Type B pancreatic cell (in vitro differentiated cells): ENCODE data around the gene PODXL. TPM values are rescaled to one million over a fixed set of nuclear protein-coding genes. Genes with fewer than 3 reads are reported as not detected.

Experiments used
- DNase-seq: peaks from one replicate; pipeline ENCODE4 v3.0.0; 2021; ENCODE audit warnings: mixed read lengths; ENCODE audit not compliant: unreplicated experiment; ENCODE audit errors: extremely low spot score
- H3K27ac Mint-ChIP-seq: 2 replicates; pipeline ENCODE4 v1.8.0; 2021; ENCODE audit warnings: mild to moderate bottlenecking, mixed read lengths
- H3K27me3 Mint-ChIP-seq: 2 replicates; pipeline ENCODE4 v1.8.0; 2021; ENCODE audit warnings: mixed read lengths
- H3K36me3 Mint-ChIP-seq: 2 replicates; pipeline ENCODE4 v1.8.0; 2021; ENCODE audit warnings: mixed read lengths
- H3K4me1 Mint-ChIP-seq: one replicate; pipeline ENCODE4 v1.8.0; 2021; ENCODE audit warnings: mixed read lengths; ENCODE audit not compliant: unreplicated experiment
- H3K4me3 Mint-ChIP-seq: 2 replicates; pipeline ENCODE4 v1.8.0; 2021; ENCODE audit warnings: mild to moderate bottlenecking, mixed read lengths
- H3K9me3 Mint-ChIP-seq: 2 replicates; pipeline ENCODE4 v1.8.0; 2021; ENCODE audit warnings: mixed read lengths
- CTCF ChIP-seq: fragments of 200-600 bp; sonication (generic); conservative IDR thresholded peaks from 2 replicates; pipeline ENCODE4 v1.5.0; 2021; ENCODE audit warnings: antibody characterized with exemption, mild to moderate bottlenecking
- total RNA-seq: library from RNA; stranded (reverse); gene quantifications from 2 replicates; pipeline ENCODE4 v1.2.1, GENCODE V29; 2021; ENCODE audit warnings: low replicate concordance

PODXL gene
- total RNA-seq, 1 donor from 2014 or later = 44.1 TPM

- H3K27me3 Mint-ChIP-seq = no peaks in the 10 kb centered on the region
- H3K36me3 Mint-ChIP-seq = no peaks in the 10 kb centered on the region
- no peak for TF ChIP-seq CTCF
- DNase-seq = no peak
- H3K4me1 Mint-ChIP-seq = no peaks in the 10 kb centered on the region
- H3K9me3 Mint-ChIP-seq = no peaks in the 10 kb centered on the region
- H3K4me3 Mint-ChIP-seq = no peak overlapping the region
- H3K27ac Mint-ChIP-seq = no peak overlapping the region
Measured at GRCh38 chr7:131530137-131530536, 26.3 kb downstream of the PODXL start.

GRCh38 chr7:131529617-131530016 lies 26.8 kb downstream of the PODXL start:
- TF ChIP-seq CTCF = no peak
- no peak overlapping the region for H3K4me3 Mint-ChIP-seq
- H3K36me3 Mint-ChIP-seq = no peaks in the 10 kb centered on the region
- H3K27me3 Mint-ChIP-seq = no peaks in the 10 kb centered on the region
- H3K9me3 Mint-ChIP-seq = no peaks in the 10 kb centered on the region
- DNase-seq = no peak
- no peak overlapping the region for H3K27ac Mint-ChIP-seq
- H3K4me1 Mint-ChIP-seq = no peaks in the 10 kb centered on the region

- Mint-ChIP-seq H3K36me3 (no peaks in the 10 kb centered on the region), H3K9me3 (no peaks in the 10 kb centered on the region), H3K27ac (no peak overlapping the region), H3K4me1 (no peaks in the 10 kb centered on the region), H3K27me3 (no peaks in the 10 kb centered on the region), H3K4me3 (no peak overlapping the region)
- DNase-seq = no peak
- TF ChIP-seq CTCF = no peak
Measured at GRCh38 chr7:131529179-131529578, 27.2 kb downstream of the PODXL start.

GRCh38 chr7:131527456-131527855 lies 29.0 kb downstream of the PODXL start:
- no peak for TF ChIP-seq CTCF
- Mint-ChIP-seq H3K4me3 (no peak overlapping the region), H3K9me3 (no peaks in the 10 kb centered on the region), H3K27me3 (no peaks in the 10 kb centered on the region), H3K4me1 (no peaks in the 10 kb centered on the region), H3K27ac (no peak overlapping the region), H3K36me3 (no peaks in the 10 kb centered on the region)
- no peak for DNase-seq

- no peaks in the 10 kb centered on the region for H3K9me3 Mint-ChIP-seq
- no peak overlapping the region for H3K27ac Mint-ChIP-seq
- H3K4me1 Mint-ChIP-seq = no peaks in the 10 kb centered on the region
- DNase-seq = no peak
- no peaks in the 10 kb centered on the region for H3K36me3 Mint-ChIP-seq
- H3K4me3 Mint-ChIP-seq = no peak overlapping the region
- no peak for TF ChIP-seq CTCF
- H3K27me3 Mint-ChIP-seq = no peaks in the 10 kb centered on the region
Measured at GRCh38 chr7:131525820-131526219, 30.6 kb downstream of the PODXL start.

- no peaks in the 10 kb centered on the region for H3K27me3 Mint-ChIP-seq
- H3K27ac Mint-ChIP-seq = peak overlapping the region; percentile 19
- no peak for DNase-seq
- H3K4me3 Mint-ChIP-seq = no peak overlapping the region
- H3K36me3 Mint-ChIP-seq = no peaks in the 10 kb centered on the region
- TF ChIP-seq CTCF = no peak
- no peaks in the 10 kb centered on the region for H3K9me3 Mint-ChIP-seq
- no peaks in the 10 kb centered on the region for H3K4me1 Mint-ChIP-seq
Measured at GRCh38 chr7:131524703-131525102, 31.7 kb downstream of the PODXL start.
